ENCODE measurements around the gene DNAAF2. TPM values are rescaled to one million over a fixed set of nuclear protein-coding genes. Genes with fewer than 3 reads are reported as not detected.

DNAAF2 gene
- total and polyA plus RNA-seq, 2 of the 13 experiments (the other 11 are each of a cell fraction or from before 2014, with no cell fraction given): 6.1 to 13.6 TPM

DNA sequence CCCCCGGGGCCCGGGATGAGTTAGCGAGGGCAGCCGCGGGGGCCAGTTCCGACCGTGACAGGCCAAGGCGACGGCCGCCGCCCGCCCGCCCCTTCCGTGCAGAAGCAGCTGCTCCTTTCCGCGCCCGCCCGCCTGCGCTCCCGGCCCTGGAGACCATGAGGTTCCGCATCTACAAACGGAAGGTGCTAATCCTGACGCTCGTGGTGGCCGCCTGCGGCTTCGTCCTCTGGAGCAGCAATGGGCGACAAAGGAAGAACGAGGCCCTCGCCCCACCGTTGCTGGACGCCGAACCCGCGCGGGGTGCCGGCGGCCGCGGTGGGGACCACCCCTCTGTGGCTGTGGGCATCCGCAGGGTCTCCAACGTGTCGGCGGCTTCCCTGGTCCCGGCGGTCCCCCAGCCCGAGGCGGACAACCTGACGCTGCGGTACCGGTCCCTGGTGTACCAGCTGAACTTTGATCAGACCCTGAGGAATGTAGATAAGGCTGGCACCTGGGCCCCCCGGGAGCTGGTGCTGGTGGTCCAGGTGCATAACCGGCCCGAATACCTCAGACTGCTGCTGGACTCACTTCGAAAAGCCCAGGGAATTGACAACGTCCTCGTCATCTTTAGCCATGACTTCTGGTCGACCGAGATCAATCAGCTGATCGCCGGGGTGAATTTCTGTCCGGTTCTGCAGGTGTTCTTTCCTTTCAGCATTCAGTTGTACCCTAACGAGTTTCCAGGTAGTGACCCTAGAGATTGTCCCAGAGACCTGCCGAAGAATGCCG, 13.7 kb downstream of the DNAAF2 start (continued):
- TF ChIP-seq CREB1 (IDR thresholded peaks at IDR 0.05) (no peak), CREB1 (CRISPR knock-in tag; IDR thresholded peaks at IDR 0.05) (no peak), FOXA3 (CRISPR knock-in tag; IDR thresholded peaks at IDR 0.05) (no peak), KLF13 (CRISPR knock-in tag; IDR thresholded peaks at IDR 0.05) (no peak), ZBTB7B (CRISPR knock-in tag; IDR thresholded peaks at IDR 0.05) (peak; percentile 82; the same call in 1 of the 2 replicates), HNRNPL (IDR thresholded peaks at IDR 0.05; ENCODE audit: low read depth, low read length) (no peak), HNRNPLL (IDR thresholded peaks at IDR 0.05; ENCODE audit: low read depth, low read length, poor library complexity, severe bottlenecking) (peak; percentile 50), ZNF232 (CRISPR knock-in tag; IDR thresholded peaks at IDR 0.05; ENCODE audit: borderline replicate concordance) (no peak), ZNF263 (CRISPR knock-in tag; IDR thresholded peaks at IDR 0.05) (peak; percentile 5; the same call in 1 of the 2 replicates), ZNF468 (CRISPR knock-in tag; IDR thresholded peaks at IDR 0.05) (peak; percentile 78; the same call in 1 of the 2 replicates), ZKSCAN1 (IDR thresholded peaks at IDR 0.05; ENCODE audit: low read length) (no peak), BRD4 (CRISPR knock-in tag; IDR thresholded peaks at IDR 0.05) (peak; percentile 10; the same call in 1 of the 2 replicates), HOXA5 (CRISPR knock-in tag; IDR thresholded peaks at IDR 0.05) (no peak), HNRNPK (IDR thresholded peaks at IDR 0.05; ENCODE audit: low read depth, low read length, poor library complexity, severe bottlenecking) (peak; percentile 15), REL (CRISPR knock-in tag; conservative IDR thresholded peaks at IDR 0.05) (0 out of 2 replicates have a peak, but pooled peaks have one; percentile 22), HOXA3 (CRISPR knock-in tag; IDR thresholded peaks at IDR 0.05) (no peak), SALL1 (CRISPR knock-in tag; IDR thresholded peaks at IDR 0.05) (peak; percentile 18; the same call in 1 of the 2 replicates), ZNF768 (CRISPR knock-in tag; IDR thresholded peaks at IDR 0.05) (0 out of 2 replicates have a peak, but pooled peaks have one; percentile 8), ZNF746 (CRISPR knock-in tag; IDR thresholded peaks at IDR 0.05) (0 out of 2 replicates have a peak, but pooled peaks have one; percentile 24), AHR (CRISPR knock-in tag; IDR thresholded peaks at IDR 0.05) (0 out of 2 replicates have a peak, but pooled peaks have one; percentile 11), CBX2 (IDR thresholded peaks at IDR 0.05; ENCODE audit: low read depth, low read length) (no peak), CBX2 (CRISPR knock-in tag; IDR thresholded peaks at IDR 0.05; ENCODE audit: low read depth) (no peak), STAT5B (CRISPR knock-in tag; IDR thresholded peaks at IDR 0.05) (no peak), SATB2 (CRISPR knock-in tag; IDR thresholded peaks at IDR 0.05) (0 out of 2 replicates have a peak, but pooled peaks have one; percentile 6)
- TF ChIP-seq, protein P1, sequence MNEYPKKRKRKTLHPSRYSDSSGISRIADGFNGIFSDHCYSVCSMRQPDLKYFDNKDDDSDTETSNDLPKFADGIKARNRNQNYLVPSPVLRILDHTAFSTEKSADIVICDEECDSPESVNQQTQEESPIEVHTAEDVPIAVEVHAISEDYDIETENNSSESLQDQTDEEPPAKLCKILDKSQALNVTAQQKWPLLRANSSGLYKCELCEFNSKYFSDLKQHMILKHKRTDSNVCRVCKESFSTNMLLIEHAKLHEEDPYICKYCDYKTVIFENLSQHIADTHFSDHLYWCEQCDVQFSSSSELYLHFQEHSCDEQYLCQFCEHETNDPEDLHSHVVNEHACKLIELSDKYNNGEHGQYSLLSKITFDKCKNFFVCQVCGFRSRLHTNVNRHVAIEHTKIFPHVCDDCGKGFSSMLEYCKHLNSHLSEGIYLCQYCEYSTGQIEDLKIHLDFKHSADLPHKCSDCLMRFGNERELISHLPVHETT (CRISPR knock-in tag; conservative IDR thresholded peaks at IDR 0.05): no peak
- TF ChIP-seq, protein P2, sequence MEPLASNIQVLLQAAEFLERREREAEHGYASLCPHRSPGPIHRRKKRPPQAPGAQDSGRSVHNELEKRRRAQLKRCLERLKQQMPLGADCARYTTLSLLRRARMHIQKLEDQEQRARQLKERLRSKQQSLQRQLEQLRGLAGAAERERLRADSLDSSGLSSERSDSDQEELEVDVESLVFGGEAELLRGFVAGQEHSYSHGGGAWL (CRISPR knock-in tag; IDR thresholded peaks at IDR 0.05): peak; percentile 9; the same call in 1 of the 2 replicates
- TF ChIP-seq, protein P3, sequence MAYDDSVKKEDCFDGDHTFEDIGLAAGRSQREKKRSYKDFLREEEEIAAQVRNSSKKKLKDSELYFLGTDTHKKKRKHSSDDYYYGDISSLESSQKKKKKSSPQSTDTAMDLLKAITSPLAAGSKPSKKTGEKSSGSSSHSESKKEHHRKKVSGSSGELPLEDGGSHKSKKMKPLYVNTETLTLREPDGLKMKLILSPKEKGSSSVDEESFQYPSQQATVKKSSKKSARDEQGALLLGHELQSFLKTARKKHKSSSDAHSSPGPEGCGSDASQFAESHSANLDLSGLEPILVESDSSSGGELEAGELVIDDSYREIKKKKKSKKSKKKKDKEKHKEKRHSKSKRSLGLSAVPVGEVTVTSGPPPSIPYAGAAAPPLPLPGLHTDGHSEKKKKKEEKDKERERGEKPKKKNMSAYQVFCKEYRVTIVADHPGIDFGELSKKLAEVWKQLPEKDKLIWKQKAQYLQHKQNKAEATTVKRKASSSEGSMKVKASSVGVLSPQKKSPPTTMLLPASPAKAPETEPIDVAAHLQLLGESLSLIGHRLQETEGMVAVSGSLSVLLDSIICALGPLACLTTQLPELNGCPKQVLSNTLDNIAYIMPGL (CRISPR knock-in tag; IDR thresholded peaks at IDR 0.05; ENCODE audit: borderline replicate concordance in 1 of 2, low read depth in 1 of 2): 0 out of 4 replicates have a peak, but pooled peaks of 1 of the 2 experiments have one; percentile 3
- TF ChIP-seq, protein P4, sequence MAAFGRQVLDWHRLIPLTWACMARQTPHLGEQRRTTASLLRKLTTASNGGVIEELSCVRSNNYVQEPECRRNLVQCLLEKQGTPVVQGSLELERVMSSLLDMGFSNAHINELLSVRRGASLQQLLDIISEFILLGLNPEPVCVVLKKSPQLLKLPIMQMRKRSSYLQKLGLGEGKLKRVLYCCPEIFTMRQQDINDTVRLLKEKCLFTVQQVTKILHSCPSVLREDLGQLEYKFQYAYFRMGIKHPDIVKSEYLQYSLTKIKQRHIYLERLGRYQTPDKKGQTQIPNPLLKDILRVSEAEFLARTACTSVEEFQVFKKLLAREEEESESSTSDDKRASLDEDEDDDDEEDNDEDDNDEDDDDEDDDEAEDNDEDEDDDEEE (CRISPR knock-in tag; IDR thresholded peaks at IDR 0.05): no peak
